NT2/D1 (cell line): ENCODE measurements around the gene GAL3ST1.

Source experiments
- SUZ12 ChIP-seq: IDR thresholded peaks from 2 replicates; pipeline ENCODE4 v1.6.1; 2011; ENCODE audit not compliant: insufficient read length, insufficient read depth; ENCODE audit errors: extremely low read depth
- YY1 ChIP-seq: IDR thresholded peaks from 2 replicates; pipeline ENCODE4 v1.6.1; 2011; ENCODE audit not compliant: insufficient read length, insufficient read depth

DNA sequence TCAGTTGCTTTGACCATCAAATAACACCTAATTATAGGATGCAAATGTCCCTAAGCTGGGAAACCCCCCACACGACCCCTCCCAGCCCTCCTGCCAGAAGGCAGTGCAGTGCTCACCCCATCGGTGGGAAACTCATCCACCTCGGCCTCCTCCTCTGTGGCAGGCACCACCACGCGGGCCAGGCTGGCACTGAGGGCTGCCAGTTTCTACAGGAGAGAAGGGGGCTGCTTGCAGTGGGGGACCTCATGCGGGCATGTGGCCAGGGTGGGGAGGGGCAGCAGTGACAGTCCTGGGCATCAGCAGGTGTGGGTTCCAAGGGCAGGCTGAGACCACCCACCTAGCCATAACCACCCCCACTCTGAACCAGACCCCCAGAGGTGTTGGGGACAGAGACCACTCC is 6.4 kb upstream of the GAL3ST1 start:
- no peak for TF ChIP-seq YY1
- no peak for TF ChIP-seq SUZ12
